D721Med (cell line): ENCODE data around the gene CTNNA2.

Source experiments
- DNase-seq: peaks from one replicate; pipeline ENCODE4 v3.0.0; 2011; ENCODE audit warnings: low spot score; ENCODE audit not compliant: insufficient read length
- FAIRE-seq: peaks from 2 replicates; lab custom pipeline; 2011; peaks lifted over from hg19 to GRCh38; lab: Jason Lieb, UNC
- CTCF ChIP-seq: IDR thresholded peaks from 2 replicates; pipeline ENCODE4 v1.5.1; 2012; ENCODE audit warnings: mild to moderate bottlenecking, control low read depth; ENCODE audit not compliant: insufficient read depth; ENCODE audit errors: missing control alignments

Gene CTNNA2

DNA sequence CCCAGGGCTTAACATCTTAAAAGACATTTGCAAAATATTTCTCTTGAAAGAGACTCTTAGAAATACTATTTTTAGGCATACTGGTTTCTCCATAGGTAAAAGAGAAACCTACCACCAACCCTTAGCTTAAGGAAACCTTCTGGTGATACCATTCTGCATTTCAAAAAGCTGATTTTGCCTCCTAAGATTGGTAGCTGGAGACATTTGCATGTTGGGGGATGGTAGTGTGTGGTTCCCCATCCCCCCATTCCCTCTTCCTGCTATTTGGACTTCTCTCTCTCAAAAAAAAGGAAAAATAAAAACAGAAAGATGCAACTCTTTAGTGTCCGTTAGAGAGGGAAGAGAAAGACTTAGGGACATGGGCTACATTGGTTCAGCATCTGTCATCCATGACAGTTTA lies 787.5 kb downstream of the CTNNA2 start:
- FAIRE-seq: no peak
- no peak for TF ChIP-seq CTCF
- DNase-seq: no peak

DNA sequence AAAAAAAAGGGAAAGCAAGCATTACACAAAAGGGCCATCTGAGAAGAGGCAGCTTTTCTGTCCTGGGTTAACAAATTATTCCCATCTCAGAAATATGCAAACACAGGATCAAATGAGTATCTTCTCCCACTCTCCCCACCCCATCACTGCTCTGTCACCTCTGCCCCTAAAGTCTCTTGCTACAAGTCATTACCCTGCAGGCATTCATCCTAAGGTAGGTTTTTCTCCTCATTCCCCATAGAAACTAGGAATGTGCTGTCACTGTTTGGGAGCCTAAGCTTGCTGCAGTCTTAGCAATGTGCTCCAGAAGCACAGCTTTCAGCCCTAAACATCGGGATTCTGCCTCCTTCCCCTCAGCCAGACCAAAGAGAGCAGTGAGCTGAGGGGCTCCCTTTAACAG lies 788.1 kb downstream of the CTNNA2 start:
- FAIRE-seq: no peak
- no peak for DNase-seq
- no peak for TF ChIP-seq CTCF

- no peak for FAIRE-seq
- TF ChIP-seq CTCF: no peak
- no peak for DNase-seq
Observed at GRCh38 chr2:80302001-80302313, 789.1 kb downstream of the CTNNA2 start.

DNA sequence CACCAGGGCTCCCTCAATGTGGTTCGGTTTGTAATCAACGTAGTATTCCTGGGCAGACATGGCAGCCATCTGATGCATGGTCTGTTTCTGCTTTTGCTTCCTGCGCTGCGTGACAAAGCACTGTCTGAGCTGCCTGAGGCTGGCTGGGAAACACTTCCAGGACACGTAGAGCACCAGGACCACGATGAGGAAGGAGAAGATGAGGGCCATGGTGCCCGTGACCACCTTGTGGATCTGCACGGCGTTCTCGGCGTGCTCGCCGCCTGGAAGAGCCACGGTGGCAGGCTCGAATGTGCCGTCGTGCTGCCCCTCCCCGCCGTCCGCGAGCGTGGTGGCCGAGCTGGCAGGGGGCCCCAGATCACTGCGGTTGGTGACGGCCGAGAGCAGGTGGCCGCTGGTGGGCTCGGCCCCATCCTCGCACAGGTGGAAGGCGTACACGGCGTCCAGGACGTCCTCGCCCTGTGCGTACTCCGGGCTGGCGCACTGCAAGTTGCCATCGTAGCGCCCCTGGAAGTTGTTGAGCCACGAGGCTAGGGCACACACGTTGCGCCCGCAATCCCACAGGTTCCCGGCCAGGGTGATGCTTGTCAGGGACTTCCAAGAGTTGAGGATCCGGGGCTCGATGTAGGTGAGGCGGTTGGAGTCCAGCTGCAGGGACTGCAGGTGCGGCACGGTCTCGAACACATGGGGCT lies 789.6 kb downstream of the CTNNA2 start:
- FAIRE-seq (no peak), DNase-seq (no peak)
- TF ChIP-seq CTCF: no peak

- no peak for TF ChIP-seq CTCF
- DNase-seq (no peak), FAIRE-seq (no peak)
Observed at GRCh38 chr2:80303006-80303908, 790.4 kb downstream of the CTNNA2 start.

- peak; percentile 35 for DNase-seq
- TF ChIP-seq CTCF: peak; percentile 12
- FAIRE-seq: no peak
Observed at GRCh38 chr2:80303909-80304837, 791.3 kb downstream of the CTNNA2 start, which contains the start of gene LRRTM1. Gene LRRTM1, minus strand, starts transcription at chr2:80304752. Its CDS starts 933 bp downstream, at chr2:80303819.
